HepG2 (cell line): Measurements from ENCODE around the gene RBM22. TPM values are rescaled to one million over a fixed set of nuclear protein-coding genes. Genes with fewer than 3 reads are reported as not detected.

ENCODE experiments used
- ATAC-seq: fragments of 200-7000 bp; cut with Tn5 transposase; 3 replicates; pipeline ENCODE4 v1.9.1; 2020; ENCODE audit warnings: mild to moderate bottlenecking, moderate library complexity
- BruUV-seq: library from RNA; stranded (reverse); fragments of 400-500 nt; replicated peaks from 2 replicates; lab custom pipeline; 2021; lab: Mats Ljungman, UMichigan
- CTCF ChIA-PET: fragments of 300-600 bp; formaldehyde crosslinking; extraction: SDS; loops from one replicate; lab custom pipeline; 2021; ENCODE audit warnings: low total read pairs, inconsistent platforms, low intra/inter-chr PET ratio; lab: Yijun Ruan, JAX
- POLR2A ChIA-PET: fragments of 350-600 bp; sonication (Branson Sonifier 250); formaldehyde crosslinking; loops from one replicate; lab custom pipeline; 2020; ENCODE audit warnings: antibody characterized with exemption, inconsistent platforms; lab: Yijun Ruan, JAX
- DNase-seq: peaks from one replicate; pipeline ENCODE4 v3.0.0-alpha.2; 2015; ENCODE audit warnings: low spot score
- FAIRE-seq: peaks from 3 replicates; lab custom pipeline; 2011; peaks lifted over from hg19 to GRCh38; lab: Jason Lieb, UNC
- H2AFZ ChIP-seq: one replicate; pipeline ENCODE4 v1.6.1; 2011; ENCODE audit warnings: low read length, inconsistent platforms
- H3K27ac ChIP-seq: fragments of 300-600 bp; 3 replicates; pipeline ENCODE4 v1.8.0; 2011; ENCODE audit warnings: mixed run types, mild to moderate bottlenecking, mixed read lengths, low read length, inconsistent platforms; ENCODE audit not compliant: insufficient read depth; ENCODE audit errors: extremely low read length
- H3K27me3 ChIP-seq, 2 experiments: fragments of 200-600 bp in 1 of 2; 2 replicates in 1 of 2; 3 replicates in 1 of 2; pipeline versions ENCODE4 v1.6.0 to v1.8.0; 2011; ENCODE audit warnings: low read length in 2 of 2, mild to moderate bottlenecking in 2 of 2, moderate library complexity in 2 of 2, inconsistent platforms in 1 of 2; ENCODE audit not compliant: insufficient read depth in 2 of 2, control insufficient read depth in 1 of 2
- H3K36me3 ChIP-seq, 2 experiments: fragments of 200-600 bp in 1 of 2; replicated peaks in 1 of 2; 2 replicates in 1 of 2; 3 replicates in 1 of 2; pipeline versions ENCODE4 v1.5.1 to v1.8.0; 2011; ENCODE audit warnings: low read length in 2 of 2, inconsistent platforms in 1 of 2; ENCODE audit not compliant: insufficient read depth in 2 of 2, control insufficient read depth in 1 of 2
- H3K4me1 ChIP-seq: 2 replicates; pipeline ENCODE4 v1.5.1; 2012; ENCODE audit warnings: low read length, inconsistent platforms; ENCODE audit not compliant: insufficient read depth
- H3K4me2 ChIP-seq: 2 replicates; pipeline ENCODE4 v1.6.0; 2011; ENCODE audit warnings: low read depth, low read length, inconsistent platforms
- H3K4me3 ChIP-seq, 3 experiments: fragments of 200-600 bp in 1 of 3; sonication (generic), shearing (Covaris generic) in 1 of 3; replicated peaks in 1 of 3; 2 replicates each; pipeline ENCODE4 v1.5.1; 2011 to 2016; ENCODE audit warnings: low read length in 3 of 3, inconsistent platforms in 2 of 3, low read depth in 2 of 3, mild to moderate bottlenecking in 2 of 3, control low read depth in 1 of 3, mixed read lengths in 1 of 3; ENCODE audit not compliant: insufficient read depth in 1 of 3
- H3K79me2 ChIP-seq: one replicate; pipeline ENCODE4 v1.6.1; 2011; ENCODE audit warnings: low read length, inconsistent platforms; ENCODE audit not compliant: insufficient read depth
- H3K9ac ChIP-seq: 2 replicates; pipeline ENCODE4 v1.6.0; 2011; ENCODE audit warnings: mild to moderate bottlenecking, low read depth, low read length, inconsistent platforms; ENCODE audit not compliant: insufficient read depth
- H3K9me3 ChIP-seq: 2 replicates; pipeline ENCODE4 v1.5.1; 2012; ENCODE audit warnings: mild to moderate bottlenecking, low read length
- H4K20me1 ChIP-seq: 2 replicates; pipeline ENCODE4 v1.6.0; 2011; ENCODE audit warnings: inconsistent platforms, mild to moderate bottlenecking, low read length, moderate library complexity; ENCODE audit not compliant: insufficient read depth
- ATM ChIP-seq: fragments of 450-650 bp; IDR thresholded peaks from 2 replicates; pipeline ENCODE4 v1.7.1; 2017; ENCODE audit warnings: mild to moderate bottlenecking, borderline replicate concordance
- TRIM24 ChIP-seq: sonication (generic); formaldehyde crosslinking; IDR thresholded peaks from 2 replicates; pipeline ENCODE4 v1.8.0; 2022; ENCODE audit warnings: mild to moderate bottlenecking, missing genetic modification reagents
- XRCC5 ChIP-seq: fragments of 200-400 bp; formaldehyde crosslinking; optimal IDR thresholded peaks from 2 replicates; pipeline ENCODE3; 2017; ENCODE audit warnings: mild to moderate bottlenecking, low read length
- ZBTB8A ChIP-seq: sonication (generic); formaldehyde crosslinking; IDR thresholded peaks from 2 replicates; pipeline ENCODE4 v1.4.0; 2020; ENCODE audit warnings: mild to moderate bottlenecking, low read depth, missing genetic modification reagents, borderline replicate concordance
- ZNF274 ChIP-seq: sonication (generic); formaldehyde crosslinking; IDR thresholded peaks from 2 replicates; pipeline ENCODE4 v1.5.1; 2020; ENCODE audit warnings: mild to moderate bottlenecking, missing genetic modification reagents
- ZNF740 ChIP-seq: sonication (generic); formaldehyde crosslinking; IDR thresholded peaks from 2 replicates; pipeline ENCODE4 v1.4.0; 2020; ENCODE audit warnings: missing genetic modification reagents
- ZNF761 ChIP-seq: sonication (generic); formaldehyde crosslinking; conservative IDR thresholded peaks from 2 replicates; pipeline ENCODE4 v1.4.0; 2020; ENCODE audit warnings: mild to moderate bottlenecking, missing genetic modification reagents
- ZNF816 ChIP-seq: sonication (generic); formaldehyde crosslinking; IDR thresholded peaks from 2 replicates; pipeline ENCODE4 v1.8.0; 2022; ENCODE audit warnings: missing genetic modification reagents, mild to moderate bottlenecking, borderline replicate concordance
- WGBS: methylation state at CpG from one replicate; pipeline ENCODE4 v1.1.6; 2017; ENCODE audit warnings: low lambda C conversion rate; 5-methylcytosine and 5-hydroxymethylcytosine counted together
- in situ Hi-C: cut with HindIII; loops from 2 replicates; pipeline ENCODE4 v1.10.0; 2017; ENCODE audit warnings: low pct_unique_long_range_greater_than_20kb; ENCODE audit not compliant: extremely low pct_ligation_motif_present
- intact Hi-C: fragments of 100-400 bp; cut with micrococcal nuclease; formaldehyde crosslinking; loops from one replicate; pipeline ENCODE4 v1.10.0; 2022; ENCODE audit not compliant: unreplicated experiment
- polyA plus RNA-seq, 8 experiments: library from polyadenylated mRNA; depleted of rRNA in 3 of 8; stranded (reverse) in 7 of 8; unstranded in 1 of 8; fragments of >200 nt; fragmentation: Illumina TruSeq in 4 of 8; extraction: Trizol in 4 of 8; gene quantifications; 2 replicates each; pipeline versions ENCODE4 v1.2.1 to v1.2.3, GENCODE V29; 2011 to 2016; ENCODE audit warnings: low read depth in 4 of 8, missing spikeins in 1 of 8, mixed read lengths in 1 of 8; ENCODE audit not compliant: insufficient read depth in 1 of 8
- total RNA-seq, 5 experiments: library from RNA; depleted of rRNA; stranded (reverse); fragments of >200 nt; fragmentation: Illumina TruSeq; extraction: Trizol; gene quantifications; 2 replicates each; pipeline ENCODE4 v1.2.3, GENCODE V29; 2016; ENCODE audit warnings: low read depth in 1 of 5

RBM22 gene
- total and polyA plus RNA-seq, 2 of the 13 experiments (the other 11 are each of a cell fraction or from before 2014, with no cell fraction given) = 28.3 to 35.0 TPM

GRCh38 chr5:150670948-150671310, 29.9 kb downstream of the RBM22 start:
- H3K27me3 ChIP-seq = peaks cover 2 to 29% of the 10 kb centered on the region in 2 experiments; a peak in 2 of 5 replicates
- no peak overlapping the region for H2AFZ ChIP-seq
- DNase-seq (no peak), ATAC-seq (no peak), FAIRE-seq (no peak)
- no peaks in the 10 kb centered on the region for H3K79me2 ChIP-seq
- no peak overlapping the region for H3K4me3 ChIP-seq
- H3K36me3 ChIP-seq = no peaks in the 10 kb centered on the region
- no peak for TF ChIP-seq ATM
- no peak for TF ChIP-seq ZNF816 (CRISPR knock-in tag)
- H3K4me2 ChIP-seq = no peak overlapping the region
- CTCF ChIA-PET = no interaction called here
- POLR2A ChIA-PET = no interaction called here
- H3K9me3 ChIP-seq = no peaks in the 10 kb centered on the region
- no peak overlapping the region for H3K9ac ChIP-seq
- H4K20me1 ChIP-seq = no peaks in the 10 kb centered on the region
- in situ Hi-C loops = loop anchor here (25.0 kb wide), 1 partner anchor 209 kb away; no protein-coding TSS in a partner anchor
- no peak overlapping the region for H3K27ac ChIP-seq
- intact Hi-C loops = no loop called here
- no peaks in the 10 kb centered on the region for H3K4me1 ChIP-seq
- 59% methylated on average over 2 of the region's 2 CpGs for WGBS
- no TSS peak for BruUV-seq

GRCh38 chr5:150670275-150670947, 30.5 kb downstream of the RBM22 start:
- H3K27me3 ChIP-seq = peaks cover 0 to 29% of the 10 kb centered on the region in 2 experiments; a peak in 2 of 5 replicates
- TF ChIP-seq ZNF274 (CRISPR knock-in tag) (no peak), XRCC5 (no peak), TRIM24 (no peak), ZBTB8A (CRISPR knock-in tag) (no peak), ZNF761 (no peak), ZNF740 (CRISPR knock-in tag) (no peak)
- TF ChIP-seq, all 625 proteins: peak for 0
- Histone ChIP-seq H3K9ac (no peak overlapping the region), H3K36me3 (no peaks in the 10 kb centered on the region), H3K4me1 (no peaks in the 10 kb centered on the region), H3K79me2 (no peaks in the 10 kb centered on the region), H3K27ac (no peak overlapping the region), H4K20me1 (no peaks in the 10 kb centered on the region), H3K4me2 (no peak overlapping the region), H3K4me3 (no peak overlapping the region), H3K9me3 (no peaks in the 10 kb centered on the region), H2AFZ (no peak overlapping the region)
- FAIRE-seq (no peak), DNase-seq (no peak), ATAC-seq (no peak)
- ChIA-PET POLR2A (no interaction called here), CTCF (no interaction called here)
- no TSS peak for BruUV-seq
- 66% methylated on average over 13 of the region's 14 CpGs for WGBS
- in situ Hi-C loops (loop anchor here (25.0 kb wide), 1 partner anchor 208 kb away; no protein-coding TSS in a partner anchor), intact Hi-C loops (no loop called here)
